Limb (tissue), 2 donors: ENCODE measurements around the gene LMNB1.

Experiments used
- DNase-seq, 2 donors: peaks; one replicate each; pipeline ENCODE4 v3.0.0-alpha.2; 2016; ENCODE audit errors: extremely low spot score in 2 of 2

The LMNB1 gene

GRCh38 chr5:126883564-126884245, 106.8 kb downstream of the LMNB1 start:
- no peak for DNase-seq

GRCh38 chr5:126884269-126884819, 107.4 kb downstream of the LMNB1 start:
- DNase-seq: no peak
